Measurements from ENCODE around the gene GRM3.

DNA sequence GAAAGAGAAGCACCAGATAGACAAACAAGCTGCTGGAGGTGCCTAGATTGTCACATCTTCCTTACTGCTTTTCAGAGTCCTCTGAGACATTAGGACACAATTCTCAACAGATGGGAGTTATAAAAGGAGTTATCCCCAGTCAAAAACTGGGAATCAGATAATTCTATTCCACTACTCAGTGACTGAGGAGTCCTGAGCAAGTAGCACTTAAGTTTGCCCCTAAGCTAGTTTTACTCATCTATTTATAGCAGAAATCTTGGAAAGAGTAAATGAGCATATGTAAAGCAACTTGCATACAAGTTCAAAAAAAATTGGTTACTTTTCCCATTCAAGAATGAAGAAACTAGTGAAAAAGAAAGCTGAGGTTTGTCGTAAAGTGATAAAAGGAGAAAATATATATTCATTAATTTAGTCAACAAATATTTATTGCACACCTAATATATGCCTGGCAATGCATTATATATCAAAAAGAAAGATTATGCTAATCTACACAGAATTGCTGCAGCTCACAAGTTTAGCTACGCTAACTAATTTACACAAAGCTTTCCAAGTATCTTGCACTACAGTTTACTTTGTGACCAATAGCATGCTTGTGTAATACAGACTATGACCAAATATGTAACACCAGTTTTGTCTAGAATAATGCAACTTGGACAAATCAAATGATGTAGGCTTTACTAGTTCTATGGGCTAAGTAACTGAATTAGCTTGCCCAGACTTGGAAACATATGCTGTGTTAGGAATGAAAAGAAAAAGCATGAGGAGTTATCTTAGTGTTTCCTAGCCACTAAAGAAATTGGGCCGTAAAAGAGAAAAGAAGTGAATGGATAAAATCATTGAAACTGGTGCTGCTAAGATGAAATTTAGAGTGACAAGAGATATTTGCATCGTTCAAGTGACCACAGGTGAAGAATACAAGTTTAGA lies 106.3 kb downstream of the GRM3 start:
- TF ChIP-seq, protein P1, sequence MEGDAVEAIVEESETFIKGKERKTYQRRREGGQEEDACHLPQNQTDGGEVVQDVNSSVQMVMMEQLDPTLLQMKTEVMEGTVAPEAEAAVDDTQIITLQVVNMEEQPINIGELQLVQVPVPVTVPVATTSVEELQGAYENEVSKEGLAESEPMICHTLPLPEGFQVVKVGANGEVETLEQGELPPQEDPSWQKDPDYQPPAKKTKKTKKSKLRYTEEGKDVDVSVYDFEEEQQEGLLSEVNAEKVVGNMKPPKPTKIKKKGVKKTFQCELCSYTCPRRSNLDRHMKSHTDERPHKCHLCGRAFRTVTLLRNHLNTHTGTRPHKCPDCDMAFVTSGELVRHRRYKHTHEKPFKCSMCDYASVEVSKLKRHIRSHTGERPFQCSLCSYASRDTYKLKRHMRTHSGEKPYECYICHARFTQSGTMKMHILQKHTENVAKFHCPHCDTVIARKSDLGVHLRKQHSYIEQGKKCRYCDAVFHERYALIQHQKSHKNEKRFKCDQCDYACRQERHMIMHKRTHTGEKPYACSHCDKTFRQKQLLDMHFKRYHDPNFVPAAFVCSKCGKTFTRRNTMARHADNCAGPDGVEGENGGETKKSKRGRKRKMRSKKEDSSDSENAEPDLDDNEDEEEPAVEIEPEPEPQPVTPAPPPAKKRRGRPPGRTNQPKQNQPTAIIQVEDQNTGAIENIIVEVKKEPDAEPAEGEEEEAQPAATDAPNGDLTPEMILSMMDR (IDR thresholded peaks at IDR 0.05; ENCODE audit: extremely low read depth in 1 of 2, insufficient read depth in 1 of 2, low read depth in 1 of 2, low read length in 2 of 2) = no peak
- TF ChIP-seq, protein P2, sequence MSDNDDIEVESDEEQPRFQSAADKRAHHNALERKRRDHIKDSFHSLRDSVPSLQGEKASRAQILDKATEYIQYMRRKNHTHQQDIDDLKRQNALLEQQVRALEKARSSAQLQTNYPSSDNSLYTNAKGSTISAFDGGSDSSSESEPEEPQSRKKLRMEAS (IDR thresholded peaks at IDR 0.05; ENCODE audit: insufficient read depth, insufficient read length) = no peak
- TF ChIP-seq JUN (IDR thresholded peaks at IDR 0.05; ENCODE audit: borderline replicate concordance, insufficient read depth, insufficient read length, low read depth) = no peak
- TF ChIP-seq POLR2A (IDR thresholded peaks at IDR 0.05; ENCODE audit: low read depth, low read length) = no peak
- TF ChIP-seq POLR2AphosphoS5 (IDR thresholded peaks at IDR 0.05; ENCODE audit: insufficient read depth, low read depth, low read length) = no peak
